GM18499 (cell line): ENCODE measurements around the gene RIPOR1.
"Not testable (repeated sequence)": the region's sequence is repeated elsewhere in the genome, so short reads cannot be mapped to it uniquely, and the experiment has no call there.

ENCODE experiments used
- ATAC-seq: cut with Tn5 transposase; IDR thresholded peaks from one replicate; pipeline ENCODE4 v1.9.1; 2021; ENCODE audit warnings: moderate number of reproducible peaks; ENCODE audit not compliant: insufficient read depth, unreplicated experiment

Gene RIPOR1

DNA sequence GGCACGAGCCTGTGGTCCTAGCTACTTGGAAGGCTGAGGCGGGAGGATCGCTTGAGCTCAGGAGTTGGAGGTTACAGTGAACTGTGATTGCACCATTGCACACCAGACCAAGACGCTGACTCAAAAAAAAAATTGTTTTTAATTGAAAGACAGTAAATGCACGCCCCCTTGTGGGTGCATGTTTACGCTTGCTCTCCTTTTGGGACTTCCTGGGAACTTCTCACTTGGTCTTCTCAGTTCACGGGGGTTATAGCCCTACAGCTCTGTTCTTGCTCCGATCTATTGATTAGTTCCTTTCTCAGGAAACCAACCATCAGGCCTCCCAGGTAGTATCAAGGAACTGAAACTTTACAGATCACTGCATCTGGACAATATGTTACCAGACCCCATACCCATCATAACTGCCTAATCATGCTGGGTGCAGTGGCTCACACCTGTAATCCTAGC lies 14.2 kb upstream of the RIPOR1 start:
- no peak for ATAC-seq

- ATAC-seq, result no peak
Observed at GRCh38 chr16:67516296-67517154, 12.1 kb upstream of the RIPOR1 start.

DNA sequence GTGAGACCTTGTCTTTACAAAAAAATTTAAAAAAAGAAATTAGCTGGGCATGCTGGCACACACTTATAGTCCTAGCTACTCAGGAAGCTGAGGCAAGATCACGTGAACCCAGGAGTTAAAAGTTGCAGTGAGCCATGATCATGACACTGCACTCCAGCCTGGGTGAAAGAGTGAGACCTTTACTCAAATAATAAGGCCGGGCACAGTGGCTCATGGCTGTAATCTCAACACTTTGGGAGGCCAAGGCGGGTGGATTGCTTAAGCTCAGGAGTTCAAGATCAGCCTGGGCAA lies 11.5 kb upstream of the RIPOR1 start:
- ATAC-seq, result no peak

GRCh38 chr16:67517661-67518423 lies 10.8 kb upstream of the RIPOR1 start:
- ATAC-seq, result no peak

DNA sequence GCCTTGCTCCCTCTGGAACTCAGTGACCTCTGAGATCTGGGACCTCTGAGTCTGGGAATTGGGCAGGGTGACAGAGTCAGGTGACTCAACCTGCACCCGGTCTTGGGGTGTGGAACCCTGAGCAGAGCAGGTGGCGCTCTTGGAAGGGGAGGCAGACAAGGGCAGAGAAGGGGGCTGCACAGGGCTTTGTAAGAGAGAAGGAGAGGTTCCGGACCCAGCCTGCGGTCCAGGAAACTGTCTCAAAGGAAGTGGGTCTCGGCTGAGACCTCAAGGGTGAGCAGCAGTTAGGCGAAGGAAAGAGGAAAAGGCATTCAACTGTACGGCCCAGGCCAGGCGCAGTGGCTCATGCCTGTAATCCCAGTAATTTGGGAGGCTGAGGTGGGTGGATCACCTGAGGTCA lies 10.0 kb upstream of the RIPOR1 start:
- no peak for ATAC-seq

- ATAC-seq, result no peak
Observed at GRCh38 chr16:67519242-67519641, 9.4 kb upstream of the RIPOR1 start.

GRCh38 chr16:67521095-67521804 lies 7.4 kb upstream of the RIPOR1 start:
- peak; percentile 61 for ATAC-seq

DNA sequence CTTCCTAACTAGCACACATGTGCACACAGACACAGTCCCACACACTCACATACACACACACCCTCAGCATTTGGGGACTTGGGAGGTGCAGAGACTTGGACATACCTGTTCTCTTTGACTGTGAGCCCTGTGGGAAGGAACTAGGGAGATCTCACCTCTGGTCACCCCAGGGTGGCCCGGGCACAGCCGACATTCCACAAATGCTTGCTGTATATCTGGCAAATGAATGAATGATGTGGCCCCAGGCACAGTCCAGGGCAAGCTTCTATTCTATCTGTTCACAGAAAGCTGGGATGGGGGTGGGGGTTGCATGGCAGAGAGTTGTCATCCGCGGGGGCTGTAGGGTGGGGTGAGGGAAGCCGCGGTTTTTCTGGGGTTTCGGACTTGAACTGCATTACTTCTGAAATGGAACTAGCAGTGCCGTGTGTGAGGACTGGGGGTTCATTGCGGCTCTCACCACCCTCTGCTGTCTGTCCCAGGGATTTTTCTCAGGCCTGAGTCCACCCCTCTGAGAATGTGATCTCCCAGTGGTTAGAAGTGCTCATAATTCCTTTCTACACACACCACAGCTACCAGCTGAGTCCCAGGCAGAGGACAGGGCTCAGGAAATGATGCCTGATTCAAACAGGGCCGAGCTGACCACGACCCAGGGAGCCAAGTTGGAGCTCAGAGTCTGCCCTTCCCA lies 3.3 kb upstream of the RIPOR1 start:
- ATAC-seq, result no peak

GRCh38 chr16:67526149-67526791 lies 2.4 kb upstream of the RIPOR1 start:
- no peak for ATAC-seq

GRCh38 chr16:67528870-67529581 lies 397 bp downstream of the RIPOR1 start:
- no peak for ATAC-seq

DNA sequence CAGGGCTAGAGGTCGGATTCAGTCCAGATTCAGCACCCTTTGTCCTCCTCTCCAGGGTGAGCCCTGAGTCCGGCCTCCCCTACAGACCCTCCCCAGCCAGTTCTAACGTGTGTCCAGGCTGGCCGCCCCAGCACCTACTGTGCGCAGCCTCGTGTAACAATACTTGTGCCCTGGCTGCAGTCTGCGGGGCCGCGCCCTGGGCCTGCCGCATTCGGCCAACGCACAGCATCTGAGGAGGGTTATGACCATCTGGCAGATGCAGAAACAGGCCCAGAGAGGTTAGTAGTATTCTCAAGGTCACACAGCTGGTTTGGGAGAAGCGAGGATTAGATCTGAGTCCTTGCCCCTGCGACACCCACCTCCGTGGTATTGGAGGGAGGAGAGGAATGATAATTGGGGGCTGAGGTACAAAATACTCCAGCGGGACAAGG lies 968 bp downstream of the RIPOR1 start:
- no peak for ATAC-seq

DNA sequence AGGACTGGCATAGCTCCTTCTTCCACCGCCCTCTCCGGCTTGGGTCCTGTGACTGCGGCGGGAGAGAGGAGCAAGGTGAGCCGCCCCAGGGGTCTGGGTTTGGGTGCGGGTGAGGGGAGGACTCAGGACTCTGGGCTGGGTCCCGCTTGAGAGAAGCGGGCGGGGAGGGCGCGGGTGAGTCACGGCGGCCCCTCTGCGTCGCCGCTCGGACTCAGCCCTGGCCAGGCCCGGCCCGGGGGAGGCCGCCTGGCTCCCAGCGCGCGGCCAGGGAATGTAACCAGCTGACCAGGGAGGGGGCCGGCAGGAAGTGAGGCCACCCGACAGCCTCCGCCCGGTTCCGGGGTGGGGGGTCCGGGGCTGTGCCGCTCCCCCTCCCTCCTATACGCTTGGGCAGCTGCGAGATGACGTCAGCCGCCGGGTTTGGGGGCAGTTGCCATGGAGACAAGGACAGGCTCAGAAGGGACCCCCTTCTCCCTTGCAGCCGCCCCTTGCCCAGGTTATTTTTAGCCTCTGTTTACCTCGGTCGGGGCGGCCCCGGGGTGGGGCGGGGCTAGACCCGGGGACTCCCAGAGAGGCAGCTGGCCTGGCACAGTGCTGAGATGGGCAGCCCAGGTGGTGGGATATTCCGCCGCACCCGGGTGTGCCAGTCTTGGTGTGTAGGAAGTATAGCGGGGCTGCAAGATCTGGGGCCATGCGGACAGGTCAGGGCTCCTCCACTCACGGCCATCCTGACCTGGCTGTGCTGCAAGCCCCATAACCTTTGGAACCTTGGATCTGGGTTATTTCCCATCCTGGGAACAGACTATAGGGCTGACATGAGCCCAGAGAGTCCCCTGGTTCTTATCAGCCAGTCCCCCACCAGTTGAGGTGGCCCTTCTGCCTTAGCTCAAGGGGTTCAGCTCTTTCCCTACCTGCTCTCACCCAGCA lies 1.6 kb downstream of the RIPOR1 start:
- no peak for ATAC-seq

DNA sequence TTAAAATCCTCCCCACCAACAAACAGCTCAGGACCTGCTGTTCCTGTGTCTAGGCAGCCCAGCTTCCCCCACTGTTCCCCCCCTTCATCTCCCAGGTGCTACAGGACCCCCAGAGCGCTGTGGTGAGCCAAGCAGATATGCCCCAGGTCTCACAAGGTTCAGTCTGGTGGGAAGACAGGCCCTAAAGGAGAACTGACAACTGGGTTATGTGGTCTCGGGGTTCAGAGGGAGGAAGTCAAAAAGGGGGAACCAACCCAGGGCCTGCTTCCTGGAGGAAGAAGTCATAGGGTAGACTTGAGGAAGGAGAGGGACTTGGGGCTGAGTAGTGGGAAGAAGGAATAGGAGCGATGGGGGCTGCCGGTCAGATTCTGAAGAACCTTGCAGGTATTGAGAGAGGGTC lies 2.6 kb downstream of the RIPOR1 start:
- ATAC-seq, result no peak

DNA sequence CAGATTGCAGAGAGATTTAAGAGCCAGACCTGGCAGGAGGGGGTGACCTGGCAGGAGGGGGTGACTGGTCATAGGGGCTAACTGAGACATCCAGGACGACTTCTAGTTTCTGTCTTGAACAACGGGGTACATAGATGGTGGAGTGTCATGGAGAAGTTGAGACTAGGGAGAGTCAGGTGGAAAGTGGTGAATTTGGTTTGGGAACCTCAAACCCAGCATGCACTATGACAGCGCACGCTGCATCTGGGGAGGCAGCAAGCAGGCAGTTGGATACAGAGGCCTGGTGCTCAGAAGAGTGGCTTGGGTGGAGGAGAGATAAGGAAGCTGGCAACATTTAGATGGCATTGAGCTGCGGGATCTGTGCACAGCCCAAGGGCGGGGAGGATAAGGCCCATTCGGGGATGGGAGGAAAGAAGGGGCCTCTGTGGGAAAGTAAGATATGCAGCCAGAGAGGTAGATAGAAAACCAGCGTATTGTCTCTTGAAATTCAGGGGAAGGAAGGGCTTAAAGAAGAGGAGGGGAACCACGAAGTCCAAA lies 4.5 kb downstream of the RIPOR1 start:
- no peak for ATAC-seq

- ATAC-seq, result not testable (repeated sequence)
Observed at GRCh38 chr16:67533987-67534386, 5.4 kb downstream of the RIPOR1 start.

DNA sequence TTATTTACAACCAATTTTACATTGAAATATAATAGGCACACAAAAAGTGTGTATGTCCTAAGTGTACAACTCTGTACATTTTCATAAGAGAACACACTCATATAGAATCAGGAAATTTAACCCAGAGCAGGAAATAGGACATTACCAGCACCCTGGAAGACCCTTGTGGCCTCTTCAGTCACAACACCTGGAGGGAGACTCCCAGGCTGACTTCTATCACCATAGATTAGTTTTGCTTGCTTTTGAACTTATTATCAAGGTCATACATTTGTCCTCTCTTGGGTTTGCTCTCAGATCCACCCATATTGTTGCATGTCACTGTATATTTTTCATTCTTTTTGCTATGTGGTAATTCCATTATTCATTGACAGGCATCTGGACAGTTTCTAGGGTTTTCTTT lies 5.8 kb downstream of the RIPOR1 start:
- no peak for ATAC-seq

DNA sequence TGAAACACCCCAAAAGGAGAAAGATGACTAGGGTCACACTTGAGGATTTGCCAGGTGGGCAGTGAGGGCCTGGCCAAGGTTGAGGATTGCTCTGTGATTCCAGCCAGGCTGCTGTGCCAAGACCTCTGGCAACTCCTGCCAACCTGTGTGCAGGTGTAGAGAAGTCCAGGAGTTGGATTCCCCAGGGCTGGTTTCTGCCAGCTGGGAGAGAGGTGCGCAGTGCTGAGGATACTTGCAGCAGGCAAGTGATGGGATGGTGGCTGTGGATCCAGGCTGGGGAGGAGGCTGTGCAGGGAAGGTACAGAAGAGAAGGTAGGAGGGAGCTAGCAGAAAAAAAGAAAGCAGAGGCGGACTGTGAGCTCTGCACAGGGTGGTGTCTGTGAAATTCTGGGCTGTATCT lies 6.6 kb downstream of the RIPOR1 start:
- no peak for ATAC-seq

DNA sequence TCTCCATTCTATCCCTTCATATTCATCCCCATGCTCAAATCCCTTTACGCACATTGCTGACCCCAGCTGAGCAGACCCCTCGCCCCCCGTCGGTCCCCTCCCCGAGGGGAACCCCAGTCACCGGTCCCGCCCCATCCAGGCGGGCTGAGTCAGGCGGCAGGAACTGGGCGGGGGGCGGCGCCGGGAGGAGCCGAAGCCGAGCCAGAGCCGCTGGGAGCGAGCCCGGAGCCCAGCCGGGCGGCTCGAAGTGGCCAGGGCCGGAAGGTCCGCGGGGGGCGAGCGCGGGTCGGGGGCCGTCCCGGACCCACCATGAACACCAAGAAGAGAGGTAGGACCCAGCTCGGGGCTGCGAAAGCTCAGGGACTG lies 8.6 kb downstream of the RIPOR1 start:
- ATAC-seq, result no peak
